ENCODE measurements around the gene KCNK5.

DNA sequence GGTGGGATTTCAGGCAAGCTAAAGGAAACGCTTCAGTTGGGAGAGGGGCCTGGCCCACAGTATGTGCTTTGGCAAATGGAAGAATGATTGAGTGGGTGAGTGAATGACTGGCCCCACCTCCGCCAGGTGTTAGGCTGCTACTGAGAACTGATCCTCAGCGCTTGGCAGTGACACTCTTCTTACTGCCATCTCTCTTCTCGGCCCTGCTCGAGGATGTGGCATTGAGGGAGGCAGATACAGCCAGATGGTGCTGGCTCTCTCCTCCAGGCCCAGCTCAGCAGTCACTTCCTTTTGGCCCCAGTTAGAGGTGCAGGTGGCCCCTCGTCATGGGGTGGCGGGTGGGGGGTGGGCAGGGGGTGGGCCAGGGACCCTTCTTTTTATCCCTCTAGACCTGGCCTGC, 38.9 kb upstream of the KCNK5 start:
- TF ChIP-seq, protein P1, sequence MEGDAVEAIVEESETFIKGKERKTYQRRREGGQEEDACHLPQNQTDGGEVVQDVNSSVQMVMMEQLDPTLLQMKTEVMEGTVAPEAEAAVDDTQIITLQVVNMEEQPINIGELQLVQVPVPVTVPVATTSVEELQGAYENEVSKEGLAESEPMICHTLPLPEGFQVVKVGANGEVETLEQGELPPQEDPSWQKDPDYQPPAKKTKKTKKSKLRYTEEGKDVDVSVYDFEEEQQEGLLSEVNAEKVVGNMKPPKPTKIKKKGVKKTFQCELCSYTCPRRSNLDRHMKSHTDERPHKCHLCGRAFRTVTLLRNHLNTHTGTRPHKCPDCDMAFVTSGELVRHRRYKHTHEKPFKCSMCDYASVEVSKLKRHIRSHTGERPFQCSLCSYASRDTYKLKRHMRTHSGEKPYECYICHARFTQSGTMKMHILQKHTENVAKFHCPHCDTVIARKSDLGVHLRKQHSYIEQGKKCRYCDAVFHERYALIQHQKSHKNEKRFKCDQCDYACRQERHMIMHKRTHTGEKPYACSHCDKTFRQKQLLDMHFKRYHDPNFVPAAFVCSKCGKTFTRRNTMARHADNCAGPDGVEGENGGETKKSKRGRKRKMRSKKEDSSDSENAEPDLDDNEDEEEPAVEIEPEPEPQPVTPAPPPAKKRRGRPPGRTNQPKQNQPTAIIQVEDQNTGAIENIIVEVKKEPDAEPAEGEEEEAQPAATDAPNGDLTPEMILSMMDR (IDR thresholded peaks at IDR 0.05; ENCODE audit: control extremely low read depth in 1 of 3, insufficient read depth in 1 of 3, low read depth in 1 of 3, low read length in 3 of 3) = no peak
- TF ChIP-seq RAD21 (IDR thresholded peaks at IDR 0.05 in 1 of 2, conservative IDR thresholded peaks at IDR 0.05 in 1 of 2; ENCODE audit: low read depth in 2 of 2, low read length in 2 of 2) (no peak), TCF12 (IDR thresholded peaks at IDR 0.05; ENCODE audit: low read depth, low read length) (no peak), POLR2AphosphoS5 (IDR thresholded peaks at IDR 0.05; ENCODE audit: low read depth, low read length) (no peak), CREB1 (IDR thresholded peaks at IDR 0.05) (no peak), POLR2A (IDR thresholded peaks at IDR 0.05; ENCODE audit: control extremely low read depth in 1 of 2, low read depth in 2 of 2, low read length in 2 of 2) (no peak), TBP (IDR thresholded peaks at IDR 0.05; ENCODE audit: low read depth, low read length) (no peak), SP1 (IDR thresholded peaks at IDR 0.05; ENCODE audit: low read depth, low read length) (no peak), SUZ12 (IDR thresholded peaks at IDR 0.05; ENCODE audit: low read length) (no peak)
- TF ChIP-seq, protein P2, sequence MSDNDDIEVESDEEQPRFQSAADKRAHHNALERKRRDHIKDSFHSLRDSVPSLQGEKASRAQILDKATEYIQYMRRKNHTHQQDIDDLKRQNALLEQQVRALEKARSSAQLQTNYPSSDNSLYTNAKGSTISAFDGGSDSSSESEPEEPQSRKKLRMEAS (IDR thresholded peaks at IDR 0.05) = no peak
- TF ChIP-seq, protein P3, sequence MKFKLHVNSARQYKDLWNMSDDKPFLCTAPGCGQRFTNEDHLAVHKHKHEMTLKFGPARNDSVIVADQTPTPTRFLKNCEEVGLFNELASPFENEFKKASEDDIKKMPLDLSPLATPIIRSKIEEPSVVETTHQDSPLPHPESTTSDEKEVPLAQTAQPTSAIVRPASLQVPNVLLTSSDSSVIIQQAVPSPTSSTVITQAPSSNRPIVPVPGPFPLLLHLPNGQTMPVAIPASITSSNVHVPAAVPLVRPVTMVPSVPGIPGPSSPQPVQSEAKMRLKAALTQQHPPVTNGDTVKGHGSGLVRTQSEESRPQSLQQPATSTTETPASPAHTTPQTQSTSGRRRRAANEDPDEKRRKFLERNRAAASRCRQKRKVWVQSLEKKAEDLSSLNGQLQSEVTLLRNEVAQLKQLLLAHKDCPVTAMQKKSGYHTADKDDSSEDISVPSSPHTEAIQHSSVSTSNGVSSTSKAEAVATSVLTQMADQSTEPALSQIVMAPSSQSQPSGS (IDR thresholded peaks at IDR 0.05; ENCODE audit: low read length) = no peak
- TF ChIP-seq, protein P4, sequence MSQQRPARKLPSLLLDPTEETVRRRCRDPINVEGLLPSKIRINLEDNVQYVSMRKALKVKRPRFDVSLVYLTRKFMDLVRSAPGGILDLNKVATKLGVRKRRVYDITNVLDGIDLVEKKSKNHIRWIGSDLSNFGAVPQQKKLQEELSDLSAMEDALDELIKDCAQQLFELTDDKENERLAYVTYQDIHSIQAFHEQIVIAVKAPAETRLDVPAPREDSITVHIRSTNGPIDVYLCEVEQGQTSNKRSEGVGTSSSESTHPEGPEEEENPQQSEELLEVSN (IDR thresholded peaks at IDR 0.05) = no peak
